MM.1S (cell line): ENCODE measurements around the gene CCL21.

ENCODE experiments used
- DNase-seq: peaks from one replicate; pipeline ENCODE4 v3.0.0-alpha.2; 2015
- H2AFZ ChIP-seq: fragments of 300-600 bp; sonication (generic); 2 replicates; pipeline ENCODE4 v1.6.0; 2016; ENCODE audit warnings: antibody characterized with exemption, low read length
- H3F3A ChIP-seq: fragments of 300-600 bp; sonication (generic); 2 replicates; pipeline ENCODE4 v1.6.1; 2016; ENCODE audit warnings: mild to moderate bottlenecking, antibody characterized with exemption, low read length, moderate library complexity, mixed read lengths; ENCODE audit not compliant: insufficient read depth
- H3K27ac ChIP-seq: fragments of 300-600 bp; sonication (generic); 2 replicates; pipeline ENCODE4 v1.5.1; 2016; ENCODE audit warnings: mild to moderate bottlenecking, low read length
- H3K27me3 ChIP-seq: fragments of 300-600 bp; sonication (generic); replicated peaks from 2 replicates; pipeline ENCODE4 v1.6.0; 2016; ENCODE audit warnings: low read length; ENCODE audit not compliant: insufficient read depth
- H3K36me3 ChIP-seq: fragments of 300-600 bp; sonication (generic); replicated peaks from 2 replicates; pipeline ENCODE4 v1.6.1; 2016; ENCODE audit warnings: mild to moderate bottlenecking, low read length, mixed read lengths; ENCODE audit not compliant: insufficient read depth
- H3K4me1 ChIP-seq: fragments of 300-600 bp; sonication (generic); 2 replicates; pipeline ENCODE4 v1.6.1; 2016; ENCODE audit warnings: low read length, mixed read lengths
- H3K4me2 ChIP-seq: fragments of 300-600 bp; sonication (generic); 2 replicates; pipeline ENCODE4 v1.6.0; 2016; ENCODE audit warnings: low read depth, low read length
- H3K4me3 ChIP-seq: fragments of 300-600 bp; sonication (generic); 2 replicates; pipeline ENCODE4 v1.5.1; 2016; ENCODE audit warnings: low read length, mixed read lengths
- H3K79me2 ChIP-seq: fragments of 300-600 bp; sonication (generic); 2 replicates; pipeline ENCODE4 v1.6.1; 2016; ENCODE audit warnings: mixed run types, low read length, mixed read lengths
- H3K9ac ChIP-seq: fragments of 300-600 bp; sonication (generic); 2 replicates; pipeline ENCODE4 v1.6.1; 2016; ENCODE audit warnings: low read length, mixed read lengths
- H3K9me2 ChIP-seq: fragments of 300-600 bp; sonication (generic); replicated peaks from 2 replicates; pipeline ENCODE4 v1.6.1; 2016; ENCODE audit warnings: mild to moderate bottlenecking, low read length, mixed read lengths; ENCODE audit not compliant: insufficient read depth
- H3K9me3 ChIP-seq: fragments of 300-600 bp; sonication (generic); replicated peaks from 2 replicates; pipeline ENCODE4 v1.6.1; 2016; ENCODE audit warnings: mild to moderate bottlenecking, low read length, mixed read lengths; ENCODE audit not compliant: insufficient read depth
- H4K20me1 ChIP-seq: fragments of 300-600 bp; sonication (generic); 2 replicates; pipeline ENCODE4 v1.6.1; 2016; ENCODE audit warnings: mild to moderate bottlenecking, low read length, moderate library complexity, mixed read lengths; ENCODE audit not compliant: insufficient read depth
- EZH2 ChIP-seq: fragments of 300-600 bp; sonication (generic); optimal IDR thresholded peaks from 2 replicates; pipeline ENCODE3; 2017; ENCODE audit warnings: low read depth, mild to moderate bottlenecking, antibody characterized with exemption, low read length, mixed read lengths
- EZH2phosphoT487 ChIP-seq: fragments of 300-600 bp; sonication (generic); IDR thresholded peaks from 2 replicates; pipeline ENCODE4 v1.6.1; 2018; ENCODE audit warnings: antibody characterized with exemption, low read length
- TF ChIP-seq, protein P1 (sequence below): fragments of 300-600 bp; sonication (generic); IDR thresholded peaks from 2 replicates; pipeline ENCODE4 v1.5.1; 2016; ENCODE audit warnings: antibody characterized with exemption, low read length, mixed read lengths

CCL21 gene

GRCh38 chr9:34694811-34695210 is 15.1 kb downstream of the CCL21 start:
- no peak overlapping the region for H3K4me3 ChIP-seq
- no peaks in the 10 kb centered on the region for H3K9me3 ChIP-seq
- H3K36me3 ChIP-seq: no peaks in the 10 kb centered on the region
- no peak for TF ChIP-seq EZH2
- no peak for TF ChIP-seq EZH2phosphoT487
- TF ChIP-seq, protein P1, sequence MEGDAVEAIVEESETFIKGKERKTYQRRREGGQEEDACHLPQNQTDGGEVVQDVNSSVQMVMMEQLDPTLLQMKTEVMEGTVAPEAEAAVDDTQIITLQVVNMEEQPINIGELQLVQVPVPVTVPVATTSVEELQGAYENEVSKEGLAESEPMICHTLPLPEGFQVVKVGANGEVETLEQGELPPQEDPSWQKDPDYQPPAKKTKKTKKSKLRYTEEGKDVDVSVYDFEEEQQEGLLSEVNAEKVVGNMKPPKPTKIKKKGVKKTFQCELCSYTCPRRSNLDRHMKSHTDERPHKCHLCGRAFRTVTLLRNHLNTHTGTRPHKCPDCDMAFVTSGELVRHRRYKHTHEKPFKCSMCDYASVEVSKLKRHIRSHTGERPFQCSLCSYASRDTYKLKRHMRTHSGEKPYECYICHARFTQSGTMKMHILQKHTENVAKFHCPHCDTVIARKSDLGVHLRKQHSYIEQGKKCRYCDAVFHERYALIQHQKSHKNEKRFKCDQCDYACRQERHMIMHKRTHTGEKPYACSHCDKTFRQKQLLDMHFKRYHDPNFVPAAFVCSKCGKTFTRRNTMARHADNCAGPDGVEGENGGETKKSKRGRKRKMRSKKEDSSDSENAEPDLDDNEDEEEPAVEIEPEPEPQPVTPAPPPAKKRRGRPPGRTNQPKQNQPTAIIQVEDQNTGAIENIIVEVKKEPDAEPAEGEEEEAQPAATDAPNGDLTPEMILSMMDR: no peak
- no peaks in the 10 kb centered on the region for H3F3A ChIP-seq
- no peak overlapping the region for H3K27ac ChIP-seq
- no peak overlapping the region for H3K4me2 ChIP-seq
- no peaks in the 10 kb centered on the region for H3K79me2 ChIP-seq
- H4K20me1 ChIP-seq: no peaks in the 10 kb centered on the region
- no peak for DNase-seq
- no peaks in the 10 kb centered on the region for H3K4me1 ChIP-seq
- no peak overlapping the region for H2AFZ ChIP-seq
- H3K9me2 ChIP-seq: no peaks in the 10 kb centered on the region
- no peak overlapping the region for H3K9ac ChIP-seq
- H3K27me3 ChIP-seq: no peaks in the 10 kb centered on the region; the same call in 1 of the 2 replicates

DNA sequence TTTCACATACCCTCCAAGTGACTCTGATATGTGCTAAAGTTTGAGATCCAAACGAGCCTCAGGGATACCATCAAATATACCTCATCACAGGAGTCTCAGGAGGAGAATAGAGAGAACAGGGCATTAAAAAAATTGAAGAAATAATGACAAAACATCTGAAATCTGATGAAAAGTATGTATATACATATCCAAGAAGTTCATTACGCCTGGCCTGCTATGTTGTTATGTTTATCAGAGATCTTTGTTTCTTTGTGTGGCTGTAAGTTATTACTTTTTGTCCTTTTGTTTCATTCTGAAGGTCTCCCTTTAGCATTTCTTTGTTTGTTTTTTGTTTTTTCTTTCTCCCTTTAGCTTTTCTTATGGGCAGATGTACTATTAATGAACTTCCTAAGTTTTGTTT is 16.4 kb downstream of the CCL21 start:
- H3K9me3 ChIP-seq: no peaks in the 10 kb centered on the region
- H3K36me3 ChIP-seq: no peaks in the 10 kb centered on the region
- H3K9me2 ChIP-seq: no peaks in the 10 kb centered on the region

DNA sequence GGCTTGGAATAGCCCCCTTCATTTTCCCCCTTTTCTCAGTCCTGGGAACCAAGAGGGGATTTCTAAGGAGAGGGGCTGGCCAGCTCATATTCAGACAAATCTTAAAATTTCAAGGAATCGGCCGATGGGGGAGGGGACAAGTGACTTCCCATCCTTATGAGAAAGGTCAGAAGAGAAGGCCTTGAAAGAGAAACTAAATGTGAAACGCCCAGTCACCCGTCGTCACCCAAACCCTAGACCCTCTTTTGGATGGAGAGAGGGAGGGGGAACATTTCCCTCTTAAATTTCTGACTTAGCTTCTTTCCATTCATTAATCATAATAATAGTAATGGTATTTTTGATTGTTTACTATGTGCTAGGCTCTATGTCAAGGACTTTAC is 18.0 kb downstream of the CCL21 start:
- H3K36me3 ChIP-seq: no peaks in the 10 kb centered on the region
- H3K4me1 ChIP-seq: no peaks in the 10 kb centered on the region
- H3K79me2 ChIP-seq: no peaks in the 10 kb centered on the region
- DNase-seq: no peak
- H3F3A ChIP-seq: no peaks in the 10 kb centered on the region
- no peaks in the 10 kb centered on the region for H3K9me3 ChIP-seq
- H3K4me3 ChIP-seq: no peak overlapping the region
- H3K27ac ChIP-seq: no peak overlapping the region
- H2AFZ ChIP-seq: 0 out of 2 replicates have a peak overlapping the region, but pooled peaks have one; percentile 34
- H3K9ac ChIP-seq: no peak overlapping the region
- H3K4me2 ChIP-seq: peak overlapping the region; percentile 3; the same call in 1 of the 2 replicates
- no peaks in the 10 kb centered on the region for H3K9me2 ChIP-seq
- TF ChIP-seq EZH2phosphoT487: no peak
- TF ChIP-seq EZH2: no peak
- TF ChIP-seq, protein P1: no peak
- H3K27me3 ChIP-seq: no peaks in the 10 kb centered on the region
- no peaks in the 10 kb centered on the region for H4K20me1 ChIP-seq

More for the DNA sequence above, 16.4 kb downstream of the CCL21 start:
- Histone ChIP-seq H2AFZ (no peak overlapping the region), H3K4me1 (no peaks in the 10 kb centered on the region), H3K4me3 (no peak overlapping the region), H4K20me1 (no peaks in the 10 kb centered on the region), H3K79me2 (no peaks in the 10 kb centered on the region), H3K27me3 (no peaks in the 10 kb centered on the region), H3K4me2 (no peak overlapping the region), H3K27ac (no peak overlapping the region), H3K9ac (no peak overlapping the region), H3F3A (no peaks in the 10 kb centered on the region)
- TF ChIP-seq EZH2phosphoT487: no peak
- TF ChIP-seq EZH2: no peak
- TF ChIP-seq, protein P1: no peak
- no peak for DNase-seq
